ENCODE results near the gene FNIP2. TPM values are rescaled to one million over a fixed set of nuclear protein-coding genes. Genes with fewer than 3 reads are reported as not detected.
A peak's percentile ranks its signal among the peaks of the same experiment; 100 is the strongest.

Gene FNIP2
- total and polyA plus RNA-seq, 4 donors, result 8.8 to 88.7 (median 23.5) TPM

DNA sequence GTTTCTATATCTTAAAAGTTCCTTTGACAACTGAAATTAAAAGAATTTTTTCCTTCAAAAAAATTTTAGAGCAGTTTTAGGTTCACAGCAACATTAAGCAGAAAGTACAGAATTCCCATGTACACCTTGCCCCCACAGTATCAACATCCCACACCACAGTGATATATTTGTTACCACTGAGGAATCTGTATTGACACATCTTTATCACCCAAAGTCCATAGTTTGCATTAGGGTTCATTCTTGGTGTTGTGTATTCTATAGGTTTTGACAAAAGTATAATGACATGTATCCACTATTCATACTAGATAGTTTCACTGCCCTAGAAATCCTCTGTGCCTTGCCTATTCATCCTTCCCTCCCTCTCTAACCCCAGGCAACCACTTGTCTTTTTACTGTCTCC, 43.7 kb downstream of the FNIP2 start:
- Histone ChIP-seq H3K9ac (ENCODE audit: low read depth in 1 of 2, low read length in 2 of 2) (no peak overlapping the region), H3K4me3 (ENCODE audit: low read depth in 1 of 3, low read length in 3 of 3) (no peak overlapping the region), H3K27ac (ENCODE audit: low read depth in 1 of 2, low read length in 2 of 2) (peak overlapping the region in 1 of 2 donors; percentile 7), H3K27me3 (ENCODE audit: control insufficient read depth in 4 of 4, insufficient read depth in 4 of 4, low read length in 3 of 4) (no peaks in the 10 kb centered on the region), H3K9me3 (ENCODE audit: control insufficient read depth in 4 of 4, low read length in 3 of 4) (no peaks in the 10 kb centered on the region), H3K4me1 (ENCODE audit: control insufficient read depth in 4 of 4, insufficient read depth in 4 of 4, low read length in 3 of 4) (peaks cover 21 to 78% (median 54%) of the 10 kb centered on the region in 4 donors), H3K36me3 (ENCODE audit: control insufficient read depth in 4 of 4, insufficient read depth in 3 of 4, low read depth in 1 of 4, low read length in 3 of 4) (no peaks in the 10 kb centered on the region)
- DNase-seq (ENCODE audit: low spot score), result no peak
- no peak for TF ChIP-seq HNF4A (conservative IDR thresholded peaks at IDR 0.05)
- TF ChIP-seq, protein P1, sequence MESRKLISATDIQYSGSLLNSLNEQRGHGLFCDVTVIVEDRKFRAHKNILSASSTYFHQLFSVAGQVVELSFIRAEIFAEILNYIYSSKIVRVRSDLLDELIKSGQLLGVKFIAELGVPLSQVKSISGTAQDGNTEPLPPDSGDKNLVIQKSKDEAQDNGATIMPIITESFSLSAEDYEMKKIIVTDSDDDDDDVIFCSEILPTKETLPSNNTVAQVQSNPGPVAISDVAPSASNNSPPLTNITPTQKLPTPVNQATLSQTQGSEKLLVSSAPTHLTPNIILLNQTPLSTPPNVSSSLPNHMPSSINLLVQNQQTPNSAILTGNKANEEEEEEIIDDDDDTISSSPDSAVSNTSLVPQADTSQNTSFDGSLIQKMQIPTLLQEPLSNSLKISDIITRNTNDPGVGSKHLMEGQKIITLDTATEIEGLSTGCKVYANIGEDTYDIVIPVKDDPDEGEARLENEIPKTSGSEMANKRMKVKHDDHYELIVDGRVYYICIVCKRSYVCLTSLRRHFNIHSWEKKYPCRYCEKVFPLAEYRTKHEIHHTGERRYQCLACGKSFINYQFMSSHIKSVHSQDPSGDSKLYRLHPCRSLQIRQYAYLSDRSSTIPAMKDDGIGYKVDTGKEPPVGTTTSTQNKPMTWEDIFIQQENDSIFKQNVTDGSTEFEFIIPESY (IDR thresholded peaks at IDR 0.05), result no peak
- no peak for TF ChIP-seq RAD21 (IDR thresholded peaks at IDR 0.05)
- TF ChIP-seq, protein P2, sequence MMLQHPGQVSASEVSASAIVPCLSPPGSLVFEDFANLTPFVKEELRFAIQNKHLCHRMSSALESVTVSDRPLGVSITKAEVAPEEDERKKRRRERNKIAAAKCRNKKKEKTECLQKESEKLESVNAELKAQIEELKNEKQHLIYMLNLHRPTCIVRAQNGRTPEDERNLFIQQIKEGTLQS (IDR thresholded peaks at IDR 0.05), result no peak
- TF ChIP-seq FOXA2 (IDR thresholded peaks at IDR 0.05), result no peak
- TF ChIP-seq, protein P3, sequence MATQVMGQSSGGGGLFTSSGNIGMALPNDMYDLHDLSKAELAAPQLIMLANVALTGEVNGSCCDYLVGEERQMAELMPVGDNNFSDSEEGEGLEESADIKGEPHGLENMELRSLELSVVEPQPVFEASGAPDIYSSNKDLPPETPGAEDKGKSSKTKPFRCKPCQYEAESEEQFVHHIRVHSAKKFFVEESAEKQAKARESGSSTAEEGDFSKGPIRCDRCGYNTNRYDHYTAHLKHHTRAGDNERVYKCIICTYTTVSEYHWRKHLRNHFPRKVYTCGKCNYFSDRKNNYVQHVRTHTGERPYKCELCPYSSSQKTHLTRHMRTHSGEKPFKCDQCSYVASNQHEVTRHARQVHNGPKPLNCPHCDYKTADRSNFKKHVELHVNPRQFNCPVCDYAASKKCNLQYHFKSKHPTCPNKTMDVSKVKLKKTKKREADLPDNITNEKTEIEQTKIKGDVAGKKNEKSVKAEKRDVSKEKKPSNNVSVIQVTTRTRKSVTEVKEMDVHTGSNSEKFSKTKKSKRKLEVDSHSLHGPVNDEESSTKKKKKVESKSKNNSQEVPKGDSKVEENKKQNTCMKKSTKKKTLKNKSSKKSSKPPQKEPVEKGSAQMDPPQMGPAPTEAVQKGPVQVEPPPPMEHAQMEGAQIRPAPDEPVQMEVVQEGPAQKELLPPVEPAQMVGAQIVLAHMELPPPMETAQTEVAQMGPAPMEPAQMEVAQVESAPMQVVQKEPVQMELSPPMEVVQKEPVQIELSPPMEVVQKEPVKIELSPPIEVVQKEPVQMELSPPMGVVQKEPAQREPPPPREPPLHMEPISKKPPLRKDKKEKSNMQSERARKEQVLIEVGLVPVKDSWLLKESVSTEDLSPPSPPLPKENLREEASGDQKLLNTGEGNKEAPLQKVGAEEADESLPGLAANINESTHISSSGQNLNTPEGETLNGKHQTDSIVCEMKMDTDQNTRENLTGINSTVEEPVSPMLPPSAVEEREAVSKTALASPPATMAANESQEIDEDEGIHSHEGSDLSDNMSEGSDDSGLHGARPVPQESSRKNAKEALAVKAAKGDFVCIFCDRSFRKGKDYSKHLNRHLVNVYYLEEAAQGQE (IDR thresholded peaks at IDR 0.05), result no peak
- no peak for TF ChIP-seq EGR1 (IDR thresholded peaks at IDR 0.05; ENCODE audit: low read depth in 2 of 2)
- TF ChIP-seq, protein P4, sequence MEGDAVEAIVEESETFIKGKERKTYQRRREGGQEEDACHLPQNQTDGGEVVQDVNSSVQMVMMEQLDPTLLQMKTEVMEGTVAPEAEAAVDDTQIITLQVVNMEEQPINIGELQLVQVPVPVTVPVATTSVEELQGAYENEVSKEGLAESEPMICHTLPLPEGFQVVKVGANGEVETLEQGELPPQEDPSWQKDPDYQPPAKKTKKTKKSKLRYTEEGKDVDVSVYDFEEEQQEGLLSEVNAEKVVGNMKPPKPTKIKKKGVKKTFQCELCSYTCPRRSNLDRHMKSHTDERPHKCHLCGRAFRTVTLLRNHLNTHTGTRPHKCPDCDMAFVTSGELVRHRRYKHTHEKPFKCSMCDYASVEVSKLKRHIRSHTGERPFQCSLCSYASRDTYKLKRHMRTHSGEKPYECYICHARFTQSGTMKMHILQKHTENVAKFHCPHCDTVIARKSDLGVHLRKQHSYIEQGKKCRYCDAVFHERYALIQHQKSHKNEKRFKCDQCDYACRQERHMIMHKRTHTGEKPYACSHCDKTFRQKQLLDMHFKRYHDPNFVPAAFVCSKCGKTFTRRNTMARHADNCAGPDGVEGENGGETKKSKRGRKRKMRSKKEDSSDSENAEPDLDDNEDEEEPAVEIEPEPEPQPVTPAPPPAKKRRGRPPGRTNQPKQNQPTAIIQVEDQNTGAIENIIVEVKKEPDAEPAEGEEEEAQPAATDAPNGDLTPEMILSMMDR (IDR thresholded peaks at IDR 0.05; ENCODE audit: low read depth, low read length, missing input control), result no peak
- no peak for TF ChIP-seq SP1 (IDR thresholded peaks at IDR 0.05)
- TF ChIP-seq NR2F2 (IDR thresholded peaks at IDR 0.05), result no peak
- TF ChIP-seq TAF1 (conservative IDR thresholded peaks at IDR 0.05), result no peak
- TF ChIP-seq GABPA (IDR thresholded peaks at IDR 0.05 in 1 of 2, conservative IDR thresholded peaks at IDR 0.05 in 1 of 2), result no peak
- TF ChIP-seq FOXA1 (IDR thresholded peaks at IDR 0.05), result no peak
- TF ChIP-seq YY1 (IDR thresholded peaks at IDR 0.05), result no peak
- TF ChIP-seq RXRA (IDR thresholded peaks at IDR 0.05), result no peak
- TF ChIP-seq JUND (IDR thresholded peaks at IDR 0.05), result no peak
- TF ChIP-seq, protein P5, sequence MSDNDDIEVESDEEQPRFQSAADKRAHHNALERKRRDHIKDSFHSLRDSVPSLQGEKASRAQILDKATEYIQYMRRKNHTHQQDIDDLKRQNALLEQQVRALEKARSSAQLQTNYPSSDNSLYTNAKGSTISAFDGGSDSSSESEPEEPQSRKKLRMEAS (IDR thresholded peaks at IDR 0.05), result no peak
- no peak for TF ChIP-seq HNF4G (IDR thresholded peaks at IDR 0.05)

Measured in liver (tissue), 9 donors.